CD4-positive, alpha-beta T cell treated with Interleukin-6 for 4 hours (primary cell): ENCODE data around the gene SPATA13.

Experiments
- DNase-seq: peaks from one replicate; pipeline ENCODE4 v3.0.0-alpha.2; 2020; ENCODE audit warnings: mixed read lengths

The SPATA13 gene

DNA sequence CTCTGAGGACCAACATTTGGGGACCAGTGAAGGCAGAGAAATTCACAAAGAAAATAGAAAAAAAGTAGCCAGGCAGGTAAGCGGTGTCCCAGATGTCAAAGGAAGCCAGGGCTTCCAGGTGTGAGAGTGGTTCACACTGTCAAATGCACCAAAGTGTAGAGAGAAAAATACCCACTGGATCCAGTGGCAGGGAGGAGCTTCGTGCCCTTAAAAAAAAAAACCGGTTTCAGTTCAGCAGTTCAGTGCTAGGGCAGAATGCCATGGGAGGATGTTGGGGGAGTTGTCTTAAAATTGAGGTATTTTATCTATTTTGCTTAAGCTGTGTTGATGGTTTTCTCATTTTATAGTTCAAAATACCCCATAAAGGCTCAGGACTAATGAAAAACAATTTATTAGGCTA, 101.0 kb downstream of the SPATA13 start:
- peak; percentile 62 for DNase-seq

DNA sequence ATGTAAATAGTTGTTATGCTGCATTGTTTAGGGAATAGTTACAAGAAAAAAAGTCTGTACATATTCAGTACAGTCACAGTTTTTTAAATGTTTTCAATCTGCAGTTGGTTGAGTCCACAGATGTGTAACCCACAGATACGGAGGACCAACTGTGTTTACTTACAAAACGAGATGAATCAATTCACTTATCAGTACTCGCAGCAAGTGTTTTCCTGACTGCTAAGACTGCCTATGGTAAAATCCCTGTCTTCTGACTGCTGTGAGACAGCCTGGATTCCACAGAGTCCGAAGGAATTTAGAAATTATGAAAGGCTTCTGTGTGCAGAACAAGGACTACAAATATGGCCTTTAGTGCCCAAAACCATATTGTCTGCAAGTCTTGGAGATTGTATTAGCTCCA, 103.1 kb downstream of the SPATA13 start:
- no peak for DNase-seq

DNA sequence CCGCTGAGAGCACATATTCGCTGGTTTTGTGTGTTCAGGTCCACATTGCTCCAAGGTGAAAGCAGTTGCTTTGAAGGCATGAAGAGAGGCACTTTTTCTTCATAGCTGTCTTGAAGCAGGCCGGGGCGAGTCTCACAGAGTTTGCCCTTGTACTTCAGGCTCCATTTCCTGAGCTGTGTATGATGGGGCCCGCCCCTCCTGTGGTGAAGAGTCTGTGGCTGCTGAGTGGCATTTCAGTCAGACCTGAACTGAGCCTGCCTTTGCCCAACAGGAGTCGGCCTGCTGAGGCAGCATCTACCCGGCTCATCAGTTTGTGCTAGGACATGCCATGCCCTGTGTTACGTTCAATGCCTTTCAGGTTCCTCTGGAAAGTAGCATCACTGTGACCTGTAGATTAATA, 104.5 kb downstream of the SPATA13 start:
- peak; percentile 89 for DNase-seq

DNA sequence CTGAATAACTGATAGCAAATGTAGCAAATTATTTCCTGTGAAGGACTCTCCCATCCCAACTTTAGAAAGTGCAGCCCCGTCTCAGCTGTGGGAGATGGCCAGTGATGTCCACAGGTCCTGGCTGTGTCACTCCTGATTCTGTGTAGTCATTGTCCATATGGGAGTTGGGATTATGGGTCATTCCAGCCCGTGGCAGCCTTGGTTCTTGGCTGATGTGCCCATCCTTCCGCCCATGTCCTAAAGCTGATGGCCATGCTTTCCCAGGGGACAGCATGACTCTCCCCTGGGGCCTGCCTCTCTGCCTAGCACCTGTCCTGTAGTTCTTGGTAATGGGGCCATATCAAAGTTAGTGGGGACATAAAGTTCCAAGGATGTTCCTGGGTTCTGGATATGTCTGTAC, 104.9 kb downstream of the SPATA13 start:
- DNase-seq: no peak

DNA sequence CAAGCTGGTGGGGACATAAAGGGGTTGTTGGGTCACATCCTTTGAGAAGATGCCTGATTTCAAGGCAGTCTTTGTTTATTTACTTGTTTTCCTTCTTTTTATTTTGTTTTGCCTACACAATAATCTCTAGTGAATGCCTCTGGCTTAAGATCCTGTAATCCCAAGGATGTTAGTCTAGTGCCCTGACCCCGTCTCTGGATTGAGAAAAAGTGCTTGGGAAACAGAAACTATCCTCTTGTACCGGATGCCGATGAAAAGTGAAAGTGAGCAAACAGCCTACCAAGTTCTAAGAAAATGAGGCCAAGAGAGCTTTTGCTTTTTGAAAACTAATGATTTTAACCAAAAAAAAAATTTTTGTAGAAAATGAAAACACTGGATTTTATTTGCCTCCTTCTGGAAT, 106.8 kb downstream of the SPATA13 start:
- DNase-seq: peak; percentile 41

DNA sequence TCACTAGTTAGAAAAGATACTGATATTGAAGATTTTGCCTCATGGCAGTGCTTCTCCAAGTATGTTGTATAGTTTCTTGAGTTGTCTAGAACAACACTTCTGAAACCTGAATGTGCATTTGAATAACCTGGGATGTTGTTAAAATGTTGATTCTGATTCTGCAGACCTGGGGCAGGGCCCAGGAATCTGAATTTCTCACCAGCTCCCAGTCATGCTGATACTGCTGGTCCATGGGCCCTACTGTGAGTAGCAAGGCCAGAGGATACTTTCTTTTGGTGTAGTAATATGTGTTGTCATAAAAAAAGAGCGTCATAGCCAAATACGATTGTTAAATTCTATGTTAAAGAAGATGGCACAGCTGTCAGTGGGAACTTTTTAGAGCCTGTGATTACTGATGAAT, 107.3 kb downstream of the SPATA13 start:
- DNase-seq: no peak

DNA sequence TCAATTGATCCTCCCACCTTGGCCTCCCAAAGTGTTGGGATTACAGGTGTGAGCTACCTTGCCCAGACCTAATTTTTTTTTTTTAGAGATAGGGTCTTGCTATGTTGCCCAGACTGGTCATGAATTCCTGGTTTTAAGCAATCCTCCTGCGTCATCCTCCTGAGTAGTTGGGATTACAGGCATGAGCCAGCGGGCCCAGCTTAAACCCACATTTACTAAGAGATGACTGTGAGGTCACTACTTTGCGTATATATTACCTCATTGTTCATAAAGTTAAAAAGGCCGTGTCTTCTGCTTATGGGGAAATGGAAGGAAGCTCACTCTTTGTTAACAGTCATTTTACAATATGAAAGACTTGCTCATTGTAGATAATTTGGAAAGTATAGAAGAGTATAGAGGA, 109.3 kb downstream of the SPATA13 start:
- no peak for DNase-seq

DNA sequence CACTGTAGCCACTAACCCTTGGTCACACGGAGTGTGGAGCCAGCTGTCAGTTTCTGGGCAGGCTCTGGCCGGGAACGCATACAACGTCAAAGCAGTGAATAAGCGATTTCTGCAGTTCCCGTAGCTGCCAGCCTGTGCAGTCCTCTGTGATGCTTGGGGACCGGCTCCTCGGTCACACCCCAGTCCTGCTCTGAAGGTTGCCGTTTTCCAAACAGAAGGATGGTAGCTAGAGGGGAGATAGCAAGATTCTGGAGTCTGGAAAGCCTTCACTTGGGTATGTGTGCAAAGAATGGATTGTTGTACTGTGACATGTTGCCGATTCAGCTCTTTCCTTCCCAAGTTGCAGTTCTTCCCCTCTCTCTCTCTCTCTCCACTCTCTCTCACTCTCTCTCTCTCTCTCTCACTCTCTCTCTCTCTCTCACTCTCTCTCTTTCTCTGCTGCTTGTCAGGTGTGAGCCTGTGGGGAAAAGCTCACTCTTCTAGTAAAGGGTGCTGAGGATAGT, 110.2 kb downstream of the SPATA13 start:
- peak; percentile 70 for DNase-seq

DNA sequence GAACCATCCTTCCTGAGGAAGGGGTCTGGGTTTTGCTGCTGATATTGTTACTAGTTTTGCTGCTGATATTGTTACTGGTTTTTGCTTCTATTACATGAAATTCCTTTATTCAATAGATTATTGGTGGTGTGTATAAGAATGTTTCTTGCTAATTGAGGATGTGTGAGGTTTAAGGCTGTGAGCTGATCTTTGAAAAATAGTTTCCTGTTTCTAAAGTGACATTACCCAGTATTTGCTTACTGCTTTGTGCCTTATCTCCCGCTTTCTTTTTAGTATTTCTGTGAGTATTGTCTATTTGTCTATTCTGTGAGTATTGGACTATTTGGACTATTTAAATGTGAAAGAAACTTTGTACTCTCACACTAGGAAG, 110.7 kb downstream of the SPATA13 start:
- DNase-seq: no peak

DNA sequence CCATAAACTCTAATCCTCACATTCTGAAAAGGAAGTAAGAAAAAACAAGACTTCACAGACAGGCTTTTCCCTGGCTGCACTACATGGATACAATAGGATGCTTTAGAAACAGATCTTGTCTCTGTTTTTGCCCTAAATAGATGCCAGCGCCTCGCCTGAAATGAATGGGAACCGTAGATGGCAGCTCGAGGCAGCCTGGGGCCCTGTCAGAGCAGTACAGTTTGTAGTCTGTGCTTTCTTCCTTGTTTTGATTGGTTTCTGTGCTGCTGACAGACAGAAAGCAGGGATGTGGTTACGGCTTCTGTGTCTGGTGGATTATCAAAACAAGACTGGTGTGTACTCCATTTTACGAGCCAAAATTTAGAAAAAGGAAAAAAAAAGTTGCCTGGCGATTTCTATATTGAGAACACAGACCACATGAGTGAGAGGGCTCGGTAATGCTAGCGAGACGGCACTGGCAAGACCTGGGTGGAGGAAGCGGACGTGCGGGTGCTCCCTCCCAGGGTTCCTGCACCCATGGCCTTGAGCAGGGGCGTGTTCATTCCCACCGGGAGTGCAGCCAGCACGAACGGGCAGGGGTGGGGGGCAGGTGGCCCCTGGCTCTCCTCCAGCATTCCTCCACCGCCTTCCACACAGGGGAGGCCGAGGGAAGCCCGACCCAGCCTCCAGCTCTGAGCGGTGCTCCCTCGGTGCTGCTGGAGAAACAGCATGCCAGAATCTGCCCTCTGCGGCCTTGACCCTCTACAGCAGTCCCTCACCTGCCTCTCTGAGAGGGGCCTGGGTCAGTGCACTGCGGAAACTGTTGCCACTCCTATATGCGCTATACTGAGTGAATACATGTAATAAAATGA, 111.3 kb downstream of the SPATA13 start:
- DNase-seq: peak; percentile 77

DNA sequence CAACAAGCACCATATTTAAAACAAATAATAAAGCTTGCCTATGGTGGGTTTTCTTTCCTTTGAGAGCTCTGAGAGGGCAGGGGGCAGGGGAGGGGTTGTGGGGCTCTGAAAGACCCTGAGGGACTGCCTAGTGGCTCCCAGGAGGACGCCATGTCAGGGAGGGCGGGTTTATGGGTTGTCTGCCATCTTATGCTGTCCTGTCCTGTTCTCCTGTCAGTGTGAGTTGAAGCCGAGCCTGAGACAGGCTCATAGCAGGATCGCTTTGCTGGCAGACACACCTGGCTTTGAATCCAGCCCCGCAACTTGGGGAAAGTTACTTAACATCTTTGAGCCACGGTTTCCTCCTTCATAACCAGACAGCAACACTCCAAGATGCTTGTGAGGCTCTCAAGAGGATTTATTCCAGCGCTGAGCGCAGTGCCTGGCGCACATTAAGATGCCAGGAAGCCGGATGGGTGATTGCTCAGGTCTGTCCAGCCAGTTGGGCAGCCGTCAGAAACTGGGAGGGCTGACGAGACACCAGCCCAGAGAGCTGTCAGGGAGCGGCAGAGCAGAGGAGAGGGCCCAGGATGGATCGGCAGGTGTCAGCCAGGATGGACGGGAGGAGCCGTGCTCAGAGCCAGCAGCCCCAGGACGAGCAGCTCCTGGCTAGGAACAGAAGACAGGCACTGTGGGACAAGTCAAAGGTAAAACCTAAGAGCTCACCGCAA, 112.1 kb downstream of the SPATA13 start:
- DNase-seq: peak; percentile 15

DNA sequence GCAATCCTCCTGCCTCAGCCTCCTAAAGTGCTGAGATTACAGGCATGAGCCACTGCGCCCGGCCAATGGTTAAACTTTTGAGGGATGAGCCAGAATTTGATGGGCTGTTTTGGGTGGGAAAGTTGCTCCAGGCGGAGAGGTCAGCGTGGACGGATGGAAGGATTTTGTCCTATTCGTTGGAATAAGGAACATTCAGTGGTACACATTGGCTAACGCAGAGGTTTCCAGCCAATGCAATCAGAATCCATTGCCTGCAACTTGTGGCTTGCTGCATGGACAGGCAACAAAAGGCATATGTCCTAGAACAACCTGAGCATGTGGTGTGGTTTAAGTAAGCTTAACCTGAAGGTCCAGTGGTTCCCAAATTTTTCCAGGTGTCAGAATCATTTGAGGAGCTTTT, 113.4 kb downstream of the SPATA13 start:
- no peak for DNase-seq

DNA sequence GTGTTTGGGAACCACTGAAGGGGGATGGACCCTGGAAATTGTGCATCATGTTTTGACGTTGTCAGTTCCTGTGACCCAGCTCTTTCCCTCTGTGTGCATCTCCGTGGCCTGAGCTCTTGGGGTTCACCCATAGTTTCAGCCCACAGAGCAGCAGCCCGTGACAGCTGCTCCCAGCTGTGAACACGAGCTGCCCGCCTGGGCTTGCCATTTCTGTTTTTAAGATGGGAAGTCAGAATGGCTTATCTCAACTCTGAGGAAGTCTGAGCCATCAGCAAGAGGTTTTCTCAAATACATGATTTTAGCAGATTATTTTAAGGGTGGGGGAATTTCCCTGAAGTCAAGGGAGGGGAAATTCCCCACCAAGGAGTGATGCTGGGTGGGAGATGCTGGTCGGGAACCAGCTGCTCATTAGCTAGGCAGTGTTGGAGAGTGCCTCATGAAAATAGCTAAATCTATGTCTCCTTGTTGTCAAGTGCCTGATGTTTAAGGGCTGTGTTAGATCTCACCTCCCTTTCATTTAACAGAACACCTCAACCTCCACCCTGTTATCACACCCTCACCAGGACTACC, 114.0 kb downstream of the SPATA13 start:
- DNase-seq: peak; percentile 63

DNA sequence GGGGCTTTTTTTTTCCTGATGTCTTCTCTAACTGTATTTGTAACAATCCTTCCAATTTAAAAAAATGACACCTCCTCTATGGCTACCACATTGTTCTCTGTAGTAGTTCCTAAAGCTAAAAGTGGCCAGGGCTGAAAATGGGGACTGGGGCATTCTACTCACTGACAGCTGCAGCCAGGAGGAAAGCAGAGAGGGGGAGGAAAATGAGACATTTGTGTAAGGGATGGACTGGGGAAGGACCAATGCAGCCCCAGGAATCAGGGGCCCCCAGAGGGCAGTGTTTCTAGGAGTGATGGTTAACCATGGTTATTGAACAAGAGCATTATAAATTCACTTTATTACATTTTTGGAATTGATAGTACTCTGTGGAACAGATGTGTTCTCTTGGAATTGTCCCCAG, 114.5 kb downstream of the SPATA13 start:
- no peak for DNase-seq

DNA sequence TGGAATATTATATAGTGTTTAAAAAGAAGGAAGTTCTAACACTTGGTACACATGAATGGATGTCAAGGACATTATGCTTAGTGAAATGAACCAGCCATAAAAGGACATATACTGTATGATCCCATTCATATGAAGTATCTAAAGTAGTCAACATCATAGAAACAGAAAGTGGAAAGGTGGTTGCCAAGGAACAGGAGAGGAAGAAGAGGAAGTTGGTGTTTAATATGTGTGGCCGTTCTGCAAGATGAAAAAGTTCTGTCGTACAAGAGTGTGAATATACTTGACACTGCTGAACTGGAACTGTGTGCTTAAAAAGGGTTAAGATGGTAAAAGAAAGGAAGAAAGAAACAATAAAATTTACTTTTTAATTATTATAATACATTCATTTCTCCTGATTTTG, 115.8 kb downstream of the SPATA13 start:
- no peak for DNase-seq

DNA sequence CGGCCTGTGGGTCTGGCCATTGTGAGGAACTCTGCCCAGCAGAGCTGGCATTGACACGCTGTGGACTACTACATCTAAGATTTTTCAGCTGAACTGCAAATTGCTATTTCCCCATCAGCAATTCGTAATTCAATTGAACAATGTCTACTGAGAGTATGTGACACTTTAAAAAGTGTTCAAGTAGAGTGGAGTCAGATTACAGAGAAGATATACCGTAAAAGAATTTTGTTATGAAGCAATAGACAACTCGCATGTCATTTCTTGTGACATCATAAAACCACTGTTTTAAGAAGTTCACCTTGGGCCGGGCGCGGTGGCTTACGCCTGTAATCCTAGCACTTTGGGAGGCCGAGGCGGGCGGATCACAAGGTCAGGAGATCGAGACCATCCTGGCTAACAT, 116.3 kb downstream of the SPATA13 start:
- no peak for DNase-seq

DNA sequence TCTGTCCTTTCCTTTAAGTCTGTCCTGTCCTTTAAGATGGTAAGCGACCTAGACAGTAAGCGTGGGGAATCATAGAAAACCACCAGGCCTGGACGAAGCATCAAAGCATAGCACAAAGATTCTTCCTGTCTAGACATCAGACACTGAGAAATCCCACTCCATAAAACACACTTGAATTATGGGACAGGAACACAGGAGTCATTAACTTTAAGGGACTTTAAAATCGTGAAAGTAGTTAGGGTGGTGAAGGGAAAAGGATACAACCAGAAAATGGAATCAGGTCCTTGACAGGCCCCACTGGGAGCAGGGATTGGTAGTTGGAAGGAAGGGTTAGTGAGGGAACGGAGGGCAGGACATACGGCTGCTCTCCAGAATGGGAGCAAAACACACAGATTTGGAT, 117.2 kb downstream of the SPATA13 start:
- no peak for DNase-seq

DNA sequence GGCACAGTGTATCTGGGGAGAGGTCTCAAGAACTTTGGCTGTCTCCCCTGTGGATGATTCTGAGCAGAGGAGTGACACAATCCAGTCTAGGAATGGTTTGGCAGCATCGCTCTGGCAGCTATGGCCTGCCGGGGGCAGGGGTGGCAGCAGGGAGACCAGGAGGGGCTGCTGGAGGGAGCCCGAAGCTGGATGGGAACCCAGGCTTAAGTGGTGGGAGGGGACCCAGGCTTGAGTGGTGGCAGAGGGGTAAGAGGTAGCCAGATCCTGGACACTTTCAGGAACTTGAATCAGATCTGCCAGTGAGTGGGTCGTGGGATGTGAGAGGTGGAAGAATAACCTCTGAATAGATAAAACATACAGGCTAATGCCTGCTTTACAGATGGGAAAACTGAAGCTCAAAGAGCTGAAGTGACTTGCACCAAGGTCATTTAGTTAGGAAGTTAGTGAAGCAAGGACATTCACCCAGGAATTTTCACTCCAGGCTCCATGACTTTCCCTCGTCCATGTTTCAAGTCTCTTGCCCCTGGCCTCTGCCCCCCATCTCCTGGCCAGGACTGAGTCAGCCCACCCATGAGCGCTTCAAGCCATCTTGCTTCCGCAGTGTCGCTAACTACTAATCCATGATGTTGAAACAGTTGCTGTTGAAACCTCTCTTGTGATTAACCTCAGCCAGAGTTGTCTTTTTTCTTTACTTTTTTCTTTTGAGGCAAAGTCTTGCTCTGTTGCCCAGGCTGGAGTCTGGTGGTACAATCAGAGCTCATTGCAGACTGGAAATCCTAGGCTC, 119.0 kb downstream of the SPATA13 start:
- DNase-seq: no peak

DNA sequence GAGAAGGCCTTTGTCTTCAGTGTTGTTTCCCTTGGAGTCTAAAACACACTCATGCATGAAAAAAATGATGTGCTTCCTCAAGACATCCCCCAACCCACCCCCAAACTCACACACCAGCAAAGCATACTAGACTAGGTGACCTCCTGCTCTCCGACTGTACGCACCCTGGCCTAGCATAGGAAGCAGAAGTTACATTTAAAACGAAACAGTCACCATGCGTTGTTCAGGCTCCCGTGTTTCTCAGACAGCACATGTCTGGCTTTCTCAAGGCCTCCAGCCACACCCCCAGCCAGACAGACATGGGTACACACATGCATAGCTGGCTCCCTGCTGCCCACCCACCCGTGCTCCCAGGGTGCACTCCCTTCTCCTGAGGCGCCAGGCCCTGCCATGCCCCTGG, 120.2 kb downstream of the SPATA13 start:
- DNase-seq: no peak

DNA sequence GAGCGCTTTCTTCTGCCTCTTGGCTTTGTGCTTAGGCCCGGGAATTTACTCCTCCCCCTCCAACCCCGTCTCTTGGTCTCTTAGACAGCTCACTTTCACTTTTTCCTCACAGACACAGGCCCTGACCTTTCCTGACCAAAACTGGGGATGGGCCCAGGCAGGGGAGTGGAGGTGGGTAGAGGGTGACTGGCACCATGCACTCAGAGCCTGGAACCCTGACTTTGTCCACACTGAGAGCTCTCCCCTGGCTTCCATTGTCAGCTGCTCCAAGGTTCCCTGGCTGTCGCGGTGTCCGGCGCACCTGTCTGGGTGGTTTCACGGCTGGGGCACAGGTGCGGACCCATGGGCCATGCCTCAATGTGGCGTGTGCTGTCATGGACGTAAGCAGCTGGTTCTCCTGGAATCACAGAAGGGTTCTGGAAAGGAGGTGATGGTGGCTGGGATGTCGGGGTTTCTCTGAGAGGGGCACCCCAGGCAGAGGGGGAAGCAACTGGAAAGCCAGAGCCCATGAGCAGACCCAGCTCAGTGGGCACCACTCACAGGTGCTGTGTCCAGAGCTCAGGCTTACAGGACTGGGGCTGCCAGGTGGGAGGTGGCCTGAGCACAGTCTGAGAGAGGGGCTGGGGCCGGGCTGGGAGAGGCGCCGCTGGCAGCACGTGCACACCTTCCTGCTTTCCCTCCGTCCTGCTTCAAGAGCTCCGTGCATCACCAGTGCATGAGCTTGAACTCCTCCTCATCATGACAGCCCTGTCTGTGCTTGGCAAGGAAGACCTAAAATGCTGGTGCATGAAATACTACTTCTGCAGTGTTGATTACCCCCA, 120.9 kb downstream of the SPATA13 start:
- no peak for DNase-seq

DNA sequence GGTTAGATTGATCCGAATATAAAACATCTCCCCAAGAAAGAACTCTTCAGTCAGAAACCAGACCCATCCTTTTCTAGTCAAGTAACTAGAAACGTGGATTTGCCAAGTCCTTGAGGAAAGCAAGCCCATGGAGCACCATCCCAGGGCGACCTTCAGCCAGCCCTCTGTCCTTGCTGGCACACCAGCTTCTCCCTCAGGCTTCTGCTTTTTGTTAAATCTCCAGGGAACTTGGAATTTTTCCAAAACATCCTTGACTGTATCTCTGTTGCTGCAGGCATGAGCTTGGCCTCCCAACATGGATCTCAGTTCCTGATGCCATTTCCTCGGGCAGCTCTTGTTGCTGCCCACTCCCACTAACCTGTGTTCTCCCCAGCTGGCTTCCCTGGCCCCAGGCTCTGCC, 121.7 kb downstream of the SPATA13 start:
- no peak for DNase-seq

DNA sequence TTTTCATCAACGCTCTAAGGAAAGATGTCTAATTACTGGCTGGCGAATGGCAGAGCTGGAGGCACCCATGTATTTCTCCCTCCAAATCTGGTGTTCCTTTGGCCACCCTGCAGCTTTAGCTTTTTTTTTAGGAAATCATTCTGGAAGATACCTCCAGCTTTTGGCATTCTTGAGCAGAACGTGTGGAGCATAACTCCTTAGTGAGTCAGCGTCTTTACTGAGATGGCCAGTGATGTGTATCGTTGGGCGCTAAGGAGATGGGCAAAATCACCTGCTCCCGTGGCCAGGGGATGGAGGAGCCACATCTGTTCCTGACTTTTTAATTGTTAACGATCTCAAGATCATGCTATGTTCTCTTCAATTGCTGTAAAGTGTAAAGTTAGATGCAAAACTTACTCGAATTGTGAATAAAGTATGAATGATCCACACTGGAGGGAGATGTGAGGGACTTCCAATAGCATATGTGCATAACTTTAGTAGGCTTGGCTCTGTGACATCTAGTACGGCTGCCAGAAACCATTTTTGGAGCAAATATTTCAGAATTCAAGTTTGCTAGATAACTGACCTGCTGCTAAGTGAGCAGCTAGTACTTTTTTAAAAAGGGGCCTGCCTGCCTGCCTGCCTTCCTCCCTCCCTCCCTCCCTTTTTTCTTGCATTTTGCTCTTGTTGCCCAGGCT, 124.5 kb downstream of the SPATA13 start:
- no peak for DNase-seq
